HL-60/S4 treated with phorbol 12-myristate 13-acetate at 8.2 ng/mL for 4 days and 3 days (cell line): ENCODE results near the gene FOXP3.

Experiments
- in situ Hi-C: fragments of 300-500 bp; cut with MboI; formaldehyde crosslinking; loops from 2 replicates; pipeline ENCODE4 v1.15.0; 2022; ENCODE audit warnings: low sequenced_read_pairs

FOXP3 gene

DNA sequence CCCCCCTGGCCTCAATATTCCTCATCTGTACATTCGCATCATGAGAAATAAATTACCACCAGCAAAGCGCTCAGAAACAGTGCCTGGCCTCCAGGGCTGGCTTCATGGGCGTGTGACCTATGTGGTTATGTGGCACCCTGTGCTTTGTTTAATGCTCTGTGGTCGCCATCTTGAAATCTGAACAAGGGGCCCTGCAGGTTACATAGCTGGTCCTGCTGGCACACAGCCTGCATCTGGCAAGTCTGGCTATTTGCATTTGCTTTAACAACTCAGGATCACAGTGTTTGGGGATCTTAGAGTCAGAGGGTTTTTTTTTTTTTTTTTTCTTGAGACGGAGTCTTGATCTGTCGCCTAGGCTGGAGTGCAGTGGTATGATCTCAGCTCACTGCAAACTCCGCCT is 9.9 kb downstream of the FOXP3 start:
- in situ Hi-C loops: no loop called here

DNA sequence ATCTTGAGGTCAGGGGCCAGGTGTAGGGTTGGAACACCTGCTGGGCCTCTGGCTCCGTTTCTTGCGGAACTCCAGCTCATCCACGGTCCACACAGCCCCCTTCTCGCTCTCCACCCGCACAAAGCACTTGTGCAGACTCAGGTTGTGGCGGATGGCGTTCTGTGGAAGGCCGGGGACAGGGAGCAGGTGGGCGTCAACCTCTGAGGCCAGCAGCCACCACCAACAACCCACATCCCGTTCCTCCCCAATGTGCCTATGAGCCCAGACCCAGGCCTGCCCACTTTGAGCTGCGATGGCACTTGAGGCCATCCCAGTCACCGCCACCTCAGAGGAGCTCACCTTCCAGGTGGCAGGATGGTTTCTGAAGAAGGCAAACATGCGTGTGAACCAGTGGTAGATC is 13.2 kb downstream of the FOXP3 start:
- in situ Hi-C loops: no loop called here

DNA sequence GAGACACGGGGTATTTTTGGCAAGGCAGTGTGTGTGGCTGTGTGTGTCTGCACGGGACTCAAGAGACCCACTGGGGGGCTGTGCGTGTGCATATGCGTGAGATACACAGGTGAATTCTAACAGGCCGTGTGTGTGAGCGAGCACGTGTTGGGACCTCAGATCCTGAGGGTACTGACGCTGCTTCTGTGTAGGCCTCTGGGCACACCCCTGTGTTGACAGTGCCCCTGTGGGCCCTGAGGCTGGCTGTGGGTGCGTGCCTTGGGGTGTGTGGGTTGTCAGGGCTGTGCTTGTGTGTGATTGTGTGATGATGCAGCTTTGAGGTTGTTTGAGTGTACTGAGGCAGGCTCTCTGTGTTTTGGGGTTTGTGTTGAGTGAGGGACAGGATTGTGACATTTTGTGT is 13.9 kb downstream of the FOXP3 start:
- in situ Hi-C loops: no loop called here

DNA sequence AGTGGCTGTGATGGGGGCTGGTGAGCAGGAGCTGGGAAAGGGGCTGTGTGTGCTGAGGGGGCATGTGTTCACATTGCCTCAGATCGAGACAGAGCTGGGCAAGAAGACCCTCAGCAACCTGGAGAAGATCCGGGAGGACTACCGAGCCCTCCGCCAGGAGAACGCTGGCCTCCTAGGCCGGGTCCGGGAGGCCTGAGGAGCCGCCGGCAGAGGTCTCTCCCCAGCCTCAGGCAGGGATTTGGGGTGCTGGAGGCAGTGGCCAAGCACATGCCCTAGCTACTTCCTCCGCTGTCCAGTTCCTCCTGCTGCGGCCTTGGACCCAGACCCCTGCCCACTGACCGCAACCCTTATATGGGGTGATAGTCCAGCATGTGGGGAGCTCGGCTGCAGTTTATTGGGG is 14.4 kb downstream of the FOXP3 start:
- in situ Hi-C loops: no loop called here

DNA sequence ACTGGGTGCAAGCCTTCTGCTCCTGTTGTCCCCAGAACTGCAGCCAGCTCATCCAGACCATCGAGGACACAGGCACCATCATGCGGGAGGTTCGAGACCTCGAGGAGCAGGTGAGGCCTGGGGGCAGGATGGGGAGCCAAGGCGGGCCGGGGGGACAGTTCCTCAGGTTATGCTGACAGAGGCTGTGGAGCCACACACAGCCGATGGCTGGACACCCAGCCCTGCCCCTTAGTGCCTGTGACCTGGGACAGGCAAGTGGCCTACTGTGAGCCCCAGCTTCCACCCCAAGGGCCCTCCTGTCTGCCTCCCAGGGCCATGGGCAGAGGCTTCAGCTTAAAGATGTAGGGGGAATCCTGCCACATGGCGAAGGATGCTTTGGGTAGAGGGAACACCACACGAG is 14.9 kb downstream of the FOXP3 start:
- in situ Hi-C loops: no loop called here

DNA sequence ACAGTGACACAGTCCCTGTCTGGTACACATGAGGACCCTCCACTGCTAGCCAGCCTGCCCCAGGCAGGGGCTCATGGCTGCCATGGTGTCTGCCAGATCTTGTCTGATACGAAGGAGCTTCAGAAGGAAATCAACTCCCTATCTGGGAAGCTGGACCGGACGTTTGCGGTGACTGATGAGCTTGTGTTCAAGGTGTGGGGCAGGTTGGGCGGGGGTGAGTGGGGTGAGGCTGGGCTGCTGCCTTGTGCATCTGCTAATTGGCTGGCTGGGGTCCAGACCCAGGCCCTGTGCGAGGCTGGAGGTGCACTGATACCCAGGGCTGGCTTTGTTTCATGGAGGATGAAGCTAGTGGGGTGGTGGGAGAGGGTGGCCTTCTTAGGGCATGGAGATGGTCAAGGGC is 15.4 kb downstream of the FOXP3 start:
- in situ Hi-C loops: no loop called here

DNA sequence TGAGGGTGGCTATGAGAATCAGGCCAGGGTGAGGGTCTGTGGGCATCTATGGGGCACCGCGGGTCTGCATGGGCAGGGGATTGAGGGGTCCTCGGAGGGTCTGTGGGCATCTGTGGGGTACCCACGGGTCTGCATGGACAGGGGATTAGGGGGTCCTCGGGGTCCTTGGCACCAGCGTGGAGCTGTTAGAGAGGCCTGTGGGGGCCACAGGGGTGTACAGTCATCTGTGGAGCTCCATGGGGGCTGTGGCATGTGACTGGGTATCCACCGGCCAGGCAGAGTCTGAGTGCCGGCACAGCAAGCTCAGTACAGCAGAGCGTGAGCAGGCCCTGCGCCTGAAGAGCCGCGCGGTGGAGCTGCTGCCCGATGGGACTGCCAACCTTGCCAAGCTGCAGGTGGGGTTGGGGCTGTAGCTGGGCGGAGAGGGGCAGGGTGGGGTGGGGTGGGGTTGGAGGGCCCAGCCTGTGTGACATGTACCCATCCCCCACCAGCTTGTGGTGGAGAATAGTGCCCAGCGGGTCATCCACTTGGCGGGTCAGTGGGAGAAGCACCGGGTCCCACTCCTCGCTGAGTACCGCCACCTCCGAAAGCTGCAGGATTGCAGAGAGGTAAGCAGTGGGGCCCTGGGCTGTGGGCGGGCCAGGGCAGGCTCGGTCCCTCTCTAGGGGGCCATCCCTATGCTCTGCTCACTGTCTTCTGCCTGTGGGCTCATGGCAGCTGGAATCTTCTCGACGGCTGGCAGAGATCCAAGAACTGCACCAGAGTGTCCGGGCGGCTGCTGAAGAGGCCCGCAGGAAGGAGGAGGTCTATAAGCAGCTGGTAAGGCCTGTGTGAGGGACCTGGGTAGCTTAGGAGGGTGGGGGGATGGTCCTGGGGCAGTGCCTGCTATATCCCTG is 16.3 kb downstream of the FOXP3 start:
- in situ Hi-C loops: no loop called here

DNA sequence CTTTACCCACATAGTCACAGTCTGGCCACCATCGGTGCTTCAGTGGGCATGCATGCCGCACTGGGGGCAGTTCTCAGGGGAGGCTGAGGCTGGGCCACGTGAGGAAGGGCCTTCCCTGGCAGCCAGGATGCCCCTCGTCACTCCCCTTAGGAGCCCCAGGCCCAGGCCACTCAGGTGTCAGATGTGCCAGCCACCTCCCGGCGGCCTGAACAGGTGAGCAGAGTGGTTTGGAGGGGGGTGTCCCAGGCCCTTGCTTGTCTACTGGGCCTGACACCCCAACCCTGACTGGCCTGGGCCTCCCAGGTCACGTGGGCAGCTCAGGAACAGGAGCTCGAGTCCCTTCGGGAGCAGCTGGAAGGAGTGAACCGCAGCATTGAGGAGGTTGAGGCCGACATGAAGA is 17.2 kb downstream of the FOXP3 start:
- in situ Hi-C loops: no loop called here

DNA sequence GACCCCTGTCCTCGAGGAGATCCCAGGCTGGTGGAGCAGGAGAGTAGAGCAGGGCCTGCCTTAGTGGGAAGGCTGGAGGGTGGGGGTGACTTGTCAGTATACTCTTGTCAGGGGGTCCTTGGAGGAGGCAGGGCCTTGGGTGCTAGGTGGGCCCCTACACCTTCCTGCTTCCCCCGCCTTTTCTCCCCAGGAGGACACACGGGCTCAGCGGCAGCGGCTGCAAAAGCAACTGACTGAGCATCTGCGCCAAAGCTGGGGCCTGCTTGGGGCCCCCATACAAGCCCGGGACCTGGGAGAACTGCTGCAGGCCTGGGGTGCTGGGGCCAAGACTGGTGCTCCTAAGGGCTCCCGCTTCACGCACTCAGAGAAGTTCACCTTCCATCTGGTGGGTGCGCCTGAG is 18.0 kb downstream of the FOXP3 start:
- in situ Hi-C loops: no loop called here

DNA sequence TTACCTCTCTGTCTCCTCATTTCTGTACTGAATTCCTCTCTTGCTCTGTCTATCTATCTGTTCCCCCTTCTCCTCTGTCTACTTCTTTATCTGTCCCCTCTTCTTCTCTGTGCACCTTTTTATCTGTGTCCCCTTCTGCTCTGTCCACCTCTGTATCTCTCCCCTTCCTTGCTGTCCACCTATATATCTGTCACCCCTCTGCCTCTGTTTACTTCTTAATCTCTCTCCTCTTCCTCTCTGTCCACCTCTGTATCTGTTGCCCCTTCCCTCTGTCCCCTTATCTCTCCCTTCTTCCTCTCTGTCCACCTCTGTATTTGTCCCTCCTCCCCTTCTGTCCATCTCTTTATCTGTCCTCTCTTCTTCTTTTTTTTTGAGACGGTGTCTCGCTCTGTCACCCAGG is 20.3 kb downstream of the FOXP3 start:
- in situ Hi-C loops: no loop called here

DNA sequence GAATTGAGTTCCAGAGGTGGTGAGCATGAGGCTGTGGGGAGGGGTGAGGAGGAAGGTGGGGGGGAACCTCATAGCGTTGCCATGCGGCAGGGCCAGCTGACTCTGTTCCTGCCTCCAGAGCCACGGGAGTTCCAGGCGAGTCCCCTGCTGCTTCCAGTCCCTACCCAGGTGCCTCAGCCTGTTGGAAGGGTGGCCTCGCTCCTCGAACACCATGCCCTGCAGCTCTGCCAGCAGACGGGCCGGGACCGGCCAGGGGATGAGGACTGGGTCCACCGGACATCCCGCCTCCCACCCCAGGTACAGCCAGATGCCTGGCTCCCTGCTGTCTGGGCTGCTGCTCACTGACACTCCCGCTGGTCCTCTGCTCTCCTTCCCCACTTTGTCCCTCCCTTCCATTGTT is 21.3 kb downstream of the FOXP3 start:
- in situ Hi-C loops: no loop called here

DNA sequence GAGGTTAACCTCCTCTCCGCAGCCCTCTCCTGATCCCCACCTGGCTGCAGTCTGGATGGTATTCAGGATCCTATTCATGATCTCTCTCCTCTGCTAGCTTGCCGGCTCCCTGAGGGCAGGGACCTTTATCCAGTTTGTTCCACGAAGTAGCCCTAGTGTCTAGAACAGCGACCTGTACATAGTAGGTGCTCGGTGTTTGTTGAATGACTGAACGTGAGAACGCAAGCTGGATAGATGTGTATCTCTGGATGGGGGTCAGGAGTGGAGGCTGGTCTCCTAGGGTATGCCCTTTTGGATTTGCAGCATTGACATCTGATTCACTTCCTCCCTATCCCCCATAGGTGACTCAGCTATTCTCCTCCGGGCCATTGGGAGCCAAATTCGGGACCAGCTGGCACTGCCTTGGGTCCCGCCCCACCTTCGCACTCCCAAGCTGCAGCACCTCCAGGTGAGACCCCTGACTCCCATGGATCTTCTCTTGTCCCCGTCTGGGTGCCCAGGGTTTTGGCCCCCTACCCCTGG is 21.9 kb downstream of the FOXP3 start:
- in situ Hi-C loops: no loop called here

DNA sequence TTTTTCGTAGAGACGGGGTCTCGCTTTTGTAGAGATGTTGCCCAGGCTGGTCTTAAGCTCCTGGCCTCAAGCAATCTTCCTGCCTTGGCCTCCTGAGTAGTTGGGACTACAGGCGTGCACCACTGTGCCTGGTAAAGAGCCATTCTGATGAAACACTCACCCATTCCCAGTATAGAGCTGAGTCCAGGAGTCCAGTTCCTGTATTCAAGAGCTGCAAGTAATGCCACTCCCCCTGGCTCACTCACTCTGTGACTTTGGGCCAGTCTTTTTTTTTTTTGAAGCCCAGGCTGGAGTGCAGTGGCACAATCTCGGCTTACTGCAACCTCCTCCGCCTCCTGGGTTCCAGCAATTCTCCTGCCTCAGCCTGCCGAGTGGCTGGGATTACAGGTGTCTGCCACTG is 25.8 kb downstream of the FOXP3 start:
- in situ Hi-C loops: no loop called here

DNA sequence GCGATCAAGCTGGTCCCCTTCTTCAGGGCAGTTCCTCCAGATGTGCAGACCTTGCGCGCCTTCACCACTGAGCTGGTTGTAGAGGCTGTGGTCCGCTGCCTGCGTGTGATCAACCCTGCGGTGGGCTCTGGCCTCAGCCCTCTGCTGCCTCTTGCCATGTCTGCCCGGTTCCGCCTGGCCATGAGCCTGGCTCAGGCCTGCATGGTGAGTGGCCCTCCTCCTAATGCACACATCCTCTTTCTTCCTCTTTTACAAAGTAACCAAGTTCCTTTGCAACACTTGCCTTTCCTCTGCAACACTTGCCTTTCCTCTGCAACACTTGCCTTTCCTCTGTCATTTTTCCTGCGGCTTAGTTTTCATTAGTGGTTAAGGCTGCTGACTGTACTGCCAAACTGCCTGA is 27.4 kb downstream of the FOXP3 start:
- in situ Hi-C loops: no loop called here

DNA sequence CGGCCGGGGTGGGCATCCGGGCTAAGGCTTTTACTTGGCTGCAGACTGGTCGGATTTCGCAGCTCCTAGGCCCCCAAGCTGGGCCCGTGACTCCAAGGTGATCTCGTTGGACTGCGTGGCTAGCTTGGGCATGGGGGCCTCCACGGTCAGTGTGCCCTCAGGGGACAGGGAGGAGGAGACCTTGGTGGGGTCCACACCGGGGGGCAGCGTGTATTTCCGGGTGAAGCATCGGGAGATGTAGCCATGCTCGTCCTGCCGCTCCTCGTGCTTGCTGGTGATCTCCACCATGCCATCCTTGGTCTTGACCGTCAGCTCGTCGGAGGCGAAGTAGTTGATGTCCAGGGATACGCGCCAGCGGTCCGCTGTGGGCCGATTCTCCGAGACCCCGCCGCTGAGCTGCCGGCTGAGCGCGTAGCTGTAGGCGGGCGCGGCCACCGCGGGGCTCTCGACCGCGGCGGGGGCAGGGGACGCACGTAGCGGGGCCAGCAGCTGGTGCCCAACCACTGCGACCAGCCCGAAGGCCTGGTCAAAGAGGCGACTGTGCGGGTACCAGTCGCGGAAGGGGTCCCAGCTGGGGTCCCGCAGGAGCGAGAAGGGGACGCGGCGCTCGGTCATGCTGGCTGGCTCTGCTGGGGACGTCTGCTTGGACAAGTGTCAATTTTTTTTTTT is 30.5 kb downstream of the FOXP3 start:
- in situ Hi-C loops: no loop called here

DNA sequence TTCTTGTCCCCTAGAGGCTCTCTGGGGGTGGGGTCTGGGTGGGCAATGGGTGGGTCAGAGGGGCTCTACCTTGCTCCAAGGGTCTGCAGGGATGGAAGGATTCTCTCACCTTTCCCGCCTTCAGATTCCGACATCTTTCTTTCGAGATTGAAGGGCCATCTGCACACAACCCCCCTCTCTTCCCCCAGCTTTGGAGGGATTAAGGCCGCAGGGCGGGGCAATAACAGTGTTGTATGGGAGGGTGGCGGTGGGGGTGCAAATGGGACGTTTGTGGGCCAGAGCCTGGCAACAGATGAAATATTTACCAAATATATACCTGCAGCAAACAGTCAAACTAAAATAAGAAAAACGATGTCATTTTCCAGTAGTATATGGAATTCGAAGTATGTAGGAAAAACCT is 31.3 kb downstream of the FOXP3 start, which contains the start of gene CACNA1F:
TSS of gene CACNA1F (minus strand) at position 165 of the 400 bp plus-strand sequence. CDS start at position 134, 31 bp downstream.
- in situ Hi-C loops: no loop called here

DNA sequence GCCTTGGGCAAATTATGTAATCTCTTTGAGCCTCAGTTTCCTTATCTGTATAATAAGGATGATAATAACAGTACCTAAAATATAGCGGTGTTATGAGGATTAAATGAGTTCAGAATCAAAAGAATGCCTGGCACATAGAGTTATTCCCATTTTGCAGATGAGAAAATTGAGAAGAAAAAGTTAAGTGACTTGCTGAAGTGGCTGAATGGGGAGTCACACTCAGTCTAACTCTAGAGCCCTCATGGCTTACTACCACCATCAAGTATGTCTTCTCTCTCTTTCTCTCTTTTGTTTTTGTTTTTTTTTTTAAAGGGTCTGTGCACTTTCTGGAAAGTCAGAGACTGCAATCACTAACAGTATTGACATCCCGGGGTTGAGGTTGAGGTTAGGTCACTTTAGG is 32.0 kb downstream of the FOXP3 start:
- in situ Hi-C loops: no loop called here

DNA sequence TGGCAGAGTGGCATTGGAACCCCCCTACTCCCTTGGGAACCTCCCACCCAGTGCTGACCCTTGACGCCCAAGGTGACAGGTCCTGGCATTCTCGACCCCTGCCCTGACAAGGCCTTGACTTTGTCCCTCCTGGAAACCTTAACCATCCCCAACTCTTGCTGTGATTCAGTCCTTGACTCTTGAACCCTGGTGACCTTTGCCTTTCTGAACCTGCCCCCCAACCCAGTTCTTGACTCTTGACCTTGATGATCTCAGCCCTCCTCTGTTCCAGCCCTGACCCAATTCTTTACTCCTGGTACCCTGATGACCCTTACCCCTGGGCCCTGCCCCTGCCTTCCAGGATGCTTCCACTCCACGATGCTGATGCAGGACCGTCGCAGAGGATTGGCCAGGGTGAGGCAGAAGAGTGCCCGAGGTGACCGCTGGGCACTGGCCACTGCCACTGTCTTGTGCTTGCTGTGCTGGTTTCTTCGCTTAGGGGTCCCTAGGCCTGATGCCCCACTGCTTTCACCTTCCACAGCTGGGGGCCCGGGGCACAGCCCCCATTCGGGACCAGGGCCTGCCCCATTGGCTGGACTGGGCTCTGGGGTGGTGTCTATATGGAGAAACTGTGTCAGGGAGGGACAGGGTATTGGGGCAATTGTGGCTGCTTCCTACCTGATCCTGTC is 33.0 kb downstream of the FOXP3 start:
- in situ Hi-C loops: no loop called here

DNA sequence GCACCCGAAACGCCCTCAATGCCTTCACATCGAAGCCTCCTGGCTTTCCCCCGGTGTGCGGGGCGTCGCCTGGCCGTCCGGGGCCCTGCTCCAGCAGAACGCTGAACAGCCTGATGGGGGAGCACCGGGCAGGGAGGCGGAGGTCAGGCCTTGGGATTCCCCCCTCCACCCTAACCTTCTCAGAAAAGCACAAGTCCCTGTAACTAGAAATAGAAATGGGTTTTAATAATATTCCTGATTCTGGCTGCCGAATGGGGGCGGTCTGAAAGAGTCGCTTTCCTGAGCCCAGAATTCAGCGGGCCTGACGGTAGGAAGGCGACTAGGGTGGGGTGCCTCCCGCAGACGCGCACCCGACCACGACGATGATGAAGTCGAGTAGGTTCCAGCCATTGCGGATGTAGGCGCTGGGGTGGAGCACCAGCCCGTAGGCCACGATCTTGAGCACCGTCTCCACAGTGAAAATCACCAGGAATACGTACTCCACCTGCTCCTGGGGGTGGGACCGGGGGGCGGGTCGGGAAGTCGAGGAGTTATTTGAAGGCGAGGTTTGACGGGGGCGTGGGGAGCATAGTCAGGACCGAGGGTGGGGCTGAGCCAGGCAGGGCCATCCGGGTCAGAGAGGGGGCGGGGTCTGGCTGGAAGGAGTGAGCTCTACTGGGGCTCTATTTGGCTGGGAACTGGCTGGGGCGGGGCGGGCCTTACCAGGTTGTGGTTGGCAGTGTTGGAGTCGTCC is 33.8 kb downstream of the FOXP3 start:
- in situ Hi-C loops: no loop called here

DNA sequence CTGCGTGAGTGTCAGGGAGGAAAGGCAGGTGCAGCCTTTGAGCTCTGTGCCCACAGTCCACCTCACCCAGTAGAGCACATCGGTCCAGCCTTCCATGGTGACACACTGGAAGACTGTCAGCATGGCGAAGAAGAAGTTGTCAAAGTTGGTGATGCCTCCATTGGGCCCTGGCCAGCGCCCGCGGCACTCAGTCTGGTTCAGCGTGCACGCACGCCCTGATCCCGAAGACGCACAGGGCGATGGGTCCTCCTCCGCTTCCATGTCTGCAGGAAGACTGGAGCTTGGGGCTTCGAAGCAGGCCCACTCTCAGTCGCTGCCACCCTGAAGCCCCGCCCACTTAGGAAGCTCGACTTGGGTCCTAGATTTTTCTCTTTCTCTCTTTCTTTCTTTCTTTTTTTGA is 36.3 kb downstream of the FOXP3 start:
- in situ Hi-C loops: no loop called here

DNA sequence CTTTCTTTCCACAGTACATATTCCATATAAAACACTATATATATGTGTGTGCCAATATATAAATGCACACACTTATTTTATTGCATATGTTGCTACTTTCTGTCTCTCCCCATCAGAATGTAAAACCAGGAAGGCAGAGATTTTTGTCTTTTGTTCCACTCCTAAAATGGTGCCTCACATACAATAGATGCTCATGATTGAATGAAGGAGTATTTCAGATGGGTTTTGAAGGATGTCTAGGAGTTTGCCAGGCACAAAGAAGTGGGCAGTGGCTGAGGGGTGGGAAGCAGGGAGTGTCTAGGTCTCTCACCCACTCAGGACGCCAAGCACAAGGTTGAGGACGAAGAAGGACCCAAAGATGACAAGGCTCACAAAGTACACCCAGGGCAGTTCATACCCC is 36.8 kb downstream of the FOXP3 start:
- in situ Hi-C loops: no loop called here
